Activated CD4-positive, alpha-beta T cell treated with anti-CD3 and anti-CD28 coated beads, Interleukin-2, amount 10 ng/mL, durations not matched to agents 24 days and 14 days (primary cell): ENCODE data around the gene CHST7. TPM values are rescaled to one million over a fixed set of nuclear protein-coding genes. Genes with fewer than 3 reads are reported as not detected.
A peak's percentile ranks its signal among the peaks of the same experiment; 100 is the strongest.

ENCODE experiments used
- DNase-seq: peaks from one replicate; pipeline ENCODE4 v3.0.0; 2022
- H3K27ac Mint-ChIP-seq: one replicate; pipeline ENCODE4 v1.8.0; 2022; ENCODE audit warnings: mild to moderate bottlenecking, mixed read lengths
- H3K27me3 Mint-ChIP-seq: one replicate; pipeline ENCODE4 v1.8.0; 2022; ENCODE audit warnings: mixed read lengths
- H3K36me3 Mint-ChIP-seq: one replicate; pipeline ENCODE4 v1.8.0; 2022; ENCODE audit warnings: low read depth, mild to moderate bottlenecking, mixed read lengths
- H3K4me1 Mint-ChIP-seq: one replicate; pipeline ENCODE4 v1.8.0; 2021; ENCODE audit warnings: mixed read lengths
- H3K4me3 Mint-ChIP-seq: one replicate; pipeline ENCODE4 v1.8.0; 2022; ENCODE audit warnings: mild to moderate bottlenecking, moderate library complexity, mixed read lengths
- H3K9me3 Mint-ChIP-seq: one replicate; pipeline ENCODE4 v1.8.0; 2021; ENCODE audit warnings: mixed read lengths
- intact Hi-C: fragments of 100-400 bp; cut with micrococcal nuclease; formaldehyde crosslinking; loops from one replicate; pipeline ENCODE4 v1.15.1; 2023
- total RNA-seq: library from RNA; stranded (reverse); gene quantifications from 2 replicates; pipeline ENCODE4 v1.2.3, GENCODE V29; 2022

Gene CHST7
- total RNA-seq, 1 donor from 2014 or later, result 6.9 TPM

- no peaks in the 10 kb centered on the region for H3K27me3 Mint-ChIP-seq
- peak overlapping the region; percentile 94 for H3K27ac Mint-ChIP-seq
- H3K36me3 Mint-ChIP-seq, result peaks cover 34% of the 10 kb centered on the region
- intact Hi-C loops, result loop anchor here (2.0 to 10.0 kb wide), 4 partner anchors 18 to 166 kb away; partner anchors contain the start of gene CHST7
- peak; percentile 68 for DNase-seq
- H3K9me3 Mint-ChIP-seq, result no peaks in the 10 kb centered on the region
- H3K4me1 Mint-ChIP-seq, result peaks cover 20% of the 10 kb centered on the region
- peak overlapping the region; percentile 67 for H3K4me3 Mint-ChIP-seq
Observed at GRCh38 chrX:46628460-46629371, 55.2 kb downstream of the CHST7 start.

GRCh38 chrX:46630141-46630540 lies 56.6 kb downstream of the CHST7 start:
- DNase-seq, result no peak
- H3K27me3 Mint-ChIP-seq, result no peaks in the 10 kb centered on the region
- no peaks in the 10 kb centered on the region for H3K9me3 Mint-ChIP-seq
- intact Hi-C loops, result no loop called here
- H3K27ac Mint-ChIP-seq, result peak overlapping the region; percentile 69
- H3K4me1 Mint-ChIP-seq, result peaks cover 28% of the 10 kb centered on the region
- H3K4me3 Mint-ChIP-seq, result no peak overlapping the region
- peaks cover 39% of the 10 kb centered on the region for H3K36me3 Mint-ChIP-seq

- DNase-seq, result no peak
- peaks cover 36% of the 10 kb centered on the region for H3K36me3 Mint-ChIP-seq
- peak overlapping the region; percentile 44 for H3K4me3 Mint-ChIP-seq
- peak overlapping the region; percentile 87 for H3K27ac Mint-ChIP-seq
- H3K4me1 Mint-ChIP-seq, result peaks cover 18% of the 10 kb centered on the region
- H3K27me3 Mint-ChIP-seq, result no peaks in the 10 kb centered on the region
- H3K9me3 Mint-ChIP-seq, result no peaks in the 10 kb centered on the region
- intact Hi-C loops, result no loop called here
Observed at GRCh38 chrX:46634577-46634976, 61.0 kb downstream of the CHST7 start.

- Mint-ChIP-seq H3K27ac (peak overlapping the region; percentile 87), H3K4me3 (peak overlapping the region; percentile 44), H3K9me3 (no peaks in the 10 kb centered on the region), H3K4me1 (peaks cover 16% of the 10 kb centered on the region), H3K36me3 (peaks cover 31% of the 10 kb centered on the region), H3K27me3 (no peaks in the 10 kb centered on the region)
- DNase-seq, result no peak
- intact Hi-C loops, result loop anchor here (5.0 kb wide), 2 partner anchors 77 to 88 kb away; partner anchors contain the start of gene ZNF674
Observed at GRCh38 chrX:46635186-46635585, 61.6 kb downstream of the CHST7 start.

- peaks cover 29% of the 10 kb centered on the region for H3K36me3 Mint-ChIP-seq
- no peak for DNase-seq
- peak overlapping the region; percentile 41 for H3K27ac Mint-ChIP-seq
Observed at GRCh38 chrX:46636223-46636622, 62.7 kb downstream of the CHST7 start.

GRCh38 chrX:46637938-46638337 lies 64.4 kb downstream of the CHST7 start:
- Mint-ChIP-seq H3K36me3 (peaks cover 28% of the 10 kb centered on the region), H3K4me3 (no peak overlapping the region), H3K4me1 (peaks cover 22% of the 10 kb centered on the region), H3K9me3 (no peaks in the 10 kb centered on the region), H3K27ac (no peak overlapping the region), H3K27me3 (no peaks in the 10 kb centered on the region)
- intact Hi-C loops, result loop anchor here (5.0 kb wide), 2 partner anchors 74 to 91 kb away; partner anchors contain the start of gene ZNF674
- DNase-seq, result no peak

More at GRCh38 chrX:46636223-46636622, 62.7 kb downstream of the CHST7 start:
- H3K9me3 Mint-ChIP-seq, result no peaks in the 10 kb centered on the region
- H3K4me3 Mint-ChIP-seq, result no peak overlapping the region
- intact Hi-C loops, result loop anchor here (5.0 kb wide), 2 partner anchors 76 to 89 kb away; partner anchors contain the start of gene ZNF674
- H3K4me1 Mint-ChIP-seq, result peaks cover 16% of the 10 kb centered on the region
- no peaks in the 10 kb centered on the region for H3K27me3 Mint-ChIP-seq

GRCh38 chrX:46642145-46642544 lies 68.6 kb downstream of the CHST7 start:
- H3K4me1 Mint-ChIP-seq, result peaks cover 12% of the 10 kb centered on the region
- H3K27ac Mint-ChIP-seq, result no peak overlapping the region
- peak; percentile 70 for DNase-seq
- no peaks in the 10 kb centered on the region for H3K27me3 Mint-ChIP-seq
- no peaks in the 10 kb centered on the region for H3K9me3 Mint-ChIP-seq
- H3K36me3 Mint-ChIP-seq, result peaks cover 24% of the 10 kb centered on the region
- no peak overlapping the region for H3K4me3 Mint-ChIP-seq
- intact Hi-C loops, result no loop called here

GRCh38 chrX:46643636-46644035 lies 70.1 kb downstream of the CHST7 start:
- Mint-ChIP-seq H3K4me1 (peaks cover 9% of the 10 kb centered on the region), H3K36me3 (peaks cover 24% of the 10 kb centered on the region), H3K4me3 (no peak overlapping the region), H3K9me3 (no peaks in the 10 kb centered on the region), H3K27ac (no peak overlapping the region), H3K27me3 (no peaks in the 10 kb centered on the region)
- intact Hi-C loops, result no loop called here
- DNase-seq, result no peak

- H3K4me1 Mint-ChIP-seq, result peaks cover 9% of the 10 kb centered on the region
- no peak overlapping the region for H3K27ac Mint-ChIP-seq
- H3K27me3 Mint-ChIP-seq, result no peaks in the 10 kb centered on the region
- H3K36me3 Mint-ChIP-seq, result peaks cover 21% of the 10 kb centered on the region
- H3K9me3 Mint-ChIP-seq, result no peaks in the 10 kb centered on the region
- no peak for DNase-seq
- no peak overlapping the region for H3K4me3 Mint-ChIP-seq
- intact Hi-C loops, result no loop called here
Observed at GRCh38 chrX:46645614-46646013, 72.0 kb downstream of the CHST7 start.

GRCh38 chrX:46647251-46647650 lies 73.7 kb downstream of the CHST7 start:
- Mint-ChIP-seq H3K27ac (no peak overlapping the region), H3K9me3 (no peaks in the 10 kb centered on the region), H3K4me3 (no peak overlapping the region), H3K27me3 (no peaks in the 10 kb centered on the region), H3K36me3 (peaks cover 21% of the 10 kb centered on the region), H3K4me1 (peaks cover 4% of the 10 kb centered on the region)
- no peak for DNase-seq
- intact Hi-C loops, result no loop called here

Other genes starting within 250 kb of the CHST7 start
- 2.1 and 2.6 TPM in 2 replicates for gene ZNF674, start 28.3 kb upstream of the CHST7 start, total RNA-seq
- gene SLC9A7, start 185.4 kb downstream of the CHST7 start, total RNA-seq, result 37.7 and 43.8 TPM in 2 replicates